Body of pancreas (tissue), 4 donors: Measurements from ENCODE around the gene TTYH2. TPM values are rescaled to one million over a fixed set of nuclear protein-coding genes. Genes with fewer than 3 reads are reported as not detected.

Experiments
- ATAC-seq: fragments of 150-250 bp; one replicate; pipeline ENCODE4 v1.9.1; 2016
- DNase-seq, 4 donors: peaks; one replicate each; pipeline ENCODE4 v3.0.0-alpha.2; 2019
- H3K27ac ChIP-seq, 4 donors: fragments of 200-600 bp; sonication (generic); 1 replicate in 3 of 4; 2 replicates in 1 of 4; pipeline versions ENCODE4 v1.5.1 to v1.6.1; 2016 to 2019; ENCODE audit warnings: mild to moderate bottlenecking in 1 of 4, mixed read lengths in 1 of 4, moderate library complexity in 1 of 4
- H3K27me3 ChIP-seq, 2 donors: fragments of 200-600 bp; sonication (generic); one replicate each; pipeline ENCODE4 v1.6.0; 2016; ENCODE audit warnings: mild to moderate bottlenecking in 1 of 2
- H3K36me3 ChIP-seq, 2 donors: fragments of 200-600 bp; sonication (generic); replicated peaks in 1 of 2; 2 replicates each; pipeline ENCODE4 v1.5.1; 2016; ENCODE audit warnings: low read depth in 2 of 2; ENCODE audit not compliant: insufficient read depth in 1 of 2
- H3K4me1 ChIP-seq: fragments of 200-600 bp; sonication (generic); one replicate; pipeline ENCODE4 v1.6.0; 2016
- H3K4me3 ChIP-seq, 2 donors: fragments of 200-600 bp; sonication (generic); 1 replicate in 1 of 2; 2 replicates in 1 of 2; pipeline ENCODE4 v1.5.1; 2016 to 2019
- H3K9me3 ChIP-seq, 3 donors: fragments of 200-600 bp; sonication (generic); 1 replicate in 2 of 3; 2 replicates in 1 of 3; pipeline ENCODE4 v1.5.1; 2016
- POLR2A ChIP-seq, 3 donors: fragments of 450-650 bp; IDR thresholded peaks; one replicate each; pipeline ENCODE4 v1.6.1; 2016; ENCODE audit warnings: antibody characterized with exemption in 3 of 3, mild to moderate bottlenecking in 2 of 3
- WGBS, 2 donors: methylation state at CpG; one replicate each; pipeline ENCODE4 v1.1.5; 2017; 5-methylcytosine and 5-hydroxymethylcytosine counted together
- intact Hi-C: fragments of 100-400 bp; cut with DNase I; formaldehyde crosslinking; loops from one replicate; pipeline ENCODE4 v1.15.1; 2023
- total RNA-seq, 2 donors: library from RNA; depleted of rRNA; stranded (reverse); fragments of >200 nt; gene quantifications; one replicate each; pipeline ENCODE4 v1.1.0, GENCODE V29; 2016
- TF ChIP-seq, protein P1 (sequence below), 7 experiments: fragments of 450-650 bp in 4 of 7; fragments of 200-600 bp in 3 of 7; sonication (generic) in 3 of 7; IDR thresholded peaks; one replicate each; pipeline ENCODE4 v1.5.1; 2016 to 2019; ENCODE audit warnings: antibody characterized with exemption in 7 of 7

Gene TTYH2
- total RNA-seq, 2 donors from 2014 or later: 8.0 to 14.8 TPM

DNA sequence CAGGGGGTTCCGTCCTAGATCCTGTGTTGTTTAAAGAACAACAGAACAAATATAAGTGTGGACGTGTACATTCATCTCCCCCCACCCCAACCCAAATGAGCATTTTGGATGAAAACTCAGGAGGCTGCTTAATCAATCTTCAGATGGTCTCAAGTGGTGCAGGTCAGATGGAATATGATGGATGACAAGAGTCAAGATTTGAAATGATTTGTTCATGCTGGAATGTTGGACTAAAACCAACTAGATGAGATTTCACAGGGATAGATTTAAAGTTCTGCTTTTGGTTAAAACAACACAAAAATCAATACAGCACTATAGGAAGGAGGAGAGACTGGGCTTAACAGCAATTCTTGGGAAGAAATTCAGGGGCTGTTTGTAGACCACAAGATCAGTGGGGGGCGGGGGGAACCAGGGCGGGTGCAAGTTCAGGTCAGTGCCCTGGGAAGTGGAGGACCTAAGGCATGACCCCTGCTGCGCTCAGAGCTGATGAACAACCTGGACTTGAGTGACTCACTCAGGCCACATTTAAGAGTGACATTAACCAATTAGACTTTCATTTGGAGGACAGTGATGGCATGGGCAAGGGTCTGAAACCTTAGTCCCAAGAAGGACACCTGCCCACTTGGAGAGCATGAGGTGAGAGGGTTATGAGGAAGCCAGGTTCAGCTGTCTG lies 15.1 kb downstream of the TTYH2 start:
- Histone ChIP-seq H3K4me3 (no peak overlapping the region), H3K27me3 (no peaks in the 10 kb centered on the region), H3K9me3 (no peaks in the 10 kb centered on the region), H3K27ac (no peak overlapping the region), H3K4me1 (peaks cover 24% of the 10 kb centered on the region), H3K36me3 (no peaks in the 10 kb centered on the region)
- ATAC-seq (no peak), DNase-seq (no peak)
- WGBS, 2 donors: 76% methylated on average over 5 of the region's 5 CpGs
- TF ChIP-seq POLR2A (IDR thresholded peaks at IDR 0.05): no peak
- intact Hi-C loops: no loop called here

DNA sequence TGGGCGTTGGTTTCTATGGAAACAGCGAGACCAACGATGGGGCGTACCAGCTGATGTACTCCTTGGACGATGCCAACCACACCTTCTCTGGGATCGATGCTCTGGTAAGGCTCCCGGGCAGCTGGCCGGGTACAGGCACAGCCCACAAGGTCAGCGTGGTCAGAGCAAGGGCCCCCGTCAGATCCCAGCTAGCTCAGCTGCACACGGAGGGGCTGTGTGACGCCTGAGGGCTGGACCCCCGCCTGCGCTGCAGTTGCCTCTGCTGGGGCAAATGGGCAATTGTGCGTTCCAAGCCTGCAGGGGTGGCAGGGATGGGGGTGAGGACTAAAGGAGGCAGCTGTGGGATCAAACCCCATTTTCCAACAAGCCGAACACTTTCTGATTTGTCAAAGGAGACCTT lies 17.5 kb downstream of the TTYH2 start:
- DNase-seq: no peak
- no peaks in the 10 kb centered on the region for H3K27me3 ChIP-seq
- peaks cover 34% of the 10 kb centered on the region for H3K4me1 ChIP-seq
- H3K27ac ChIP-seq: peak overlapping the region in 2 of 4 donors; percentile 71 to 84
- TF ChIP-seq, protein P1, sequence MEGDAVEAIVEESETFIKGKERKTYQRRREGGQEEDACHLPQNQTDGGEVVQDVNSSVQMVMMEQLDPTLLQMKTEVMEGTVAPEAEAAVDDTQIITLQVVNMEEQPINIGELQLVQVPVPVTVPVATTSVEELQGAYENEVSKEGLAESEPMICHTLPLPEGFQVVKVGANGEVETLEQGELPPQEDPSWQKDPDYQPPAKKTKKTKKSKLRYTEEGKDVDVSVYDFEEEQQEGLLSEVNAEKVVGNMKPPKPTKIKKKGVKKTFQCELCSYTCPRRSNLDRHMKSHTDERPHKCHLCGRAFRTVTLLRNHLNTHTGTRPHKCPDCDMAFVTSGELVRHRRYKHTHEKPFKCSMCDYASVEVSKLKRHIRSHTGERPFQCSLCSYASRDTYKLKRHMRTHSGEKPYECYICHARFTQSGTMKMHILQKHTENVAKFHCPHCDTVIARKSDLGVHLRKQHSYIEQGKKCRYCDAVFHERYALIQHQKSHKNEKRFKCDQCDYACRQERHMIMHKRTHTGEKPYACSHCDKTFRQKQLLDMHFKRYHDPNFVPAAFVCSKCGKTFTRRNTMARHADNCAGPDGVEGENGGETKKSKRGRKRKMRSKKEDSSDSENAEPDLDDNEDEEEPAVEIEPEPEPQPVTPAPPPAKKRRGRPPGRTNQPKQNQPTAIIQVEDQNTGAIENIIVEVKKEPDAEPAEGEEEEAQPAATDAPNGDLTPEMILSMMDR (IDR thresholded peaks at IDR 0.05): no peak
- TF ChIP-seq POLR2A (IDR thresholded peaks at IDR 0.05): no peak
- no peaks in the 10 kb centered on the region for H3K36me3 ChIP-seq
- intact Hi-C loops: no loop called here
- no peak for ATAC-seq
- H3K9me3 ChIP-seq: no peaks in the 10 kb centered on the region
- H3K4me3 ChIP-seq: no peak overlapping the region
- 88 to 98% methylated on average over 7 to 16 of the region's 16 CpGs for WGBS, 2 donors

DNA sequence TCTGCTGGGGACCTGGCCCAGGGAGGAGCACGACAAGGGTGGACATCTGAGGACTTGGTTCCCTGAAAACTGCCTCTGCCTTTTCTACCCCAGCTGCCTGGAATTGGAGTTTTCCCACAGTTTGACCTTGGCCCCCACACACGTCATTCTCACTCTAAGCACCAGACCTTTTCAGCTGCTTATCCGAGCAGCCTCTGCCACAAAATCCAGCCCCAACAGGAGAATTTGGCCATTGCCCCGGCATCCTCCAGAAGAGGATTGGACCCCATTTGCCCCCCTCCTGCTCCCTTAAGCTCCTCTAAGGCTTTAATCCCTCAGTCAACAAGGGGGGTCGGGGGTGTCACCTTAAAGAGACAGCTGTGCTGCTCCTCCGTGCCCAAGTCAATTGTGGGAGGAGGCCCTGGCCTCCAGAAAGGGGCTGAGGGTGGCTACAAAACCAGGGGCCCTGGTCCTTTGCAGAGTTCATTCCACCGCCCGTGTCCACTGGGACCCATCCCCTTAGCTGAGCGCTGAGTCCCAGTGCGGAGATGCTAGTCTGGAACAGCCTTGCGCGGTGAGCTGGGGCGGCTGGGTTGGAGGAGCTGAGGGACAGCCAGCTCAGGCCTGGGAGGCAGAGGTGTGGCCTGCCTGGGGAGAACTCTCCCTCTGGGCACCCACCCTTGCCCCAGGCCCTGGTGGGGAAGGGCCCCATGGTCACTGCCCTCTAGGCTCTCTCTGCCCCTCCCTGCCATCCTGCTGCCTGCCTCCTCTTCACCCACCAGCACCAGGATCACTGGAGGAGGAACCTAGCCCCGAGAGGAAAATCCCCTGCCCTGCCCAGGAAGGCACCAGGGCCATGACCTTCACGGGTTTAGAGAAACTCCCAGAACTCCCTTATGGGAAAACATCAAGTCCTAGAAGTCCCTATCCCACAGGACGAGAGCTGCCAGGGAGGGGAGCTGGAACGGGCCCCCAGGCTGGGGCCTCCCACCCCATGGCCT lies 18.8 kb downstream of the TTYH2 start:
- H3K4me3 ChIP-seq: no peak overlapping the region
- peak; percentile 87 for ATAC-seq
- H3K27me3 ChIP-seq: no peaks in the 10 kb centered on the region
- H3K4me1 ChIP-seq: peaks cover 34% of the 10 kb centered on the region
- no peak for TF ChIP-seq POLR2A (IDR thresholded peaks at IDR 0.05)
- TF ChIP-seq, protein P1 (IDR thresholded peaks at IDR 0.05): no peak
- 59 to 70% methylated on average over 5 to 17 of the region's 17 CpGs for WGBS, 2 donors
- intact Hi-C loops: no loop called here
- peak; percentile 77 to 83 (median 80) for DNase-seq
- H3K36me3 ChIP-seq: no peaks in the 10 kb centered on the region
- H3K27ac ChIP-seq: peak overlapping the region; percentile 64 to 84 (median 73)
- H3K9me3 ChIP-seq: no peaks in the 10 kb centered on the region

DNA sequence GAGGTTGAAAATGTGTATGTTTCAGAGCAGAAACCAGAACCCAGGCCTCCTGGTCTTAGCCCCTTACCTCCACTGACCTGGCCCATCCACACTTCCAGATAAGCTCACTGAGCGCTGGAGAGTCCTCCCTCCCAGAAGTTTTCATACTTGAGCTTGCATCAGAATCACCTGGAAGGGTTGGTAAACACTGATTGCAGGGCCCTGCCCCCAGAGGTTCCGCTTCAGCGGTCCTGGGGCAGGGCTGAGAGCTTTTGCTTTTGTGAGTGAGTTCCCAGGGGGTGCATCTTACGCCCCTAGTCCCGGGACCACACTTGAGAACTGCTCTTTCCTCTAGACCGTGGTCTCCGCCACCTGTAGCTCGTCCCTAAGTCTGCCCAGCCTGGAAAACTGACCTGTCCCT lies 20.6 kb downstream of the TTYH2 start:
- no peak for TF ChIP-seq POLR2A (IDR thresholded peaks at IDR 0.05)
- TF ChIP-seq, protein P1 (IDR thresholded peaks at IDR 0.05): no peak
- H3K4me3 ChIP-seq: no peak overlapping the region
- peaks cover 34% of the 10 kb centered on the region for H3K4me1 ChIP-seq
- WGBS, 2 donors: 68 to 79% methylated on average over 7 to 8 of the region's 8 CpGs
- intact Hi-C loops: no loop called here
- ATAC-seq (no peak), DNase-seq (peak in 2 of 4 donors; percentile 34 to 39)
- H3K36me3 ChIP-seq: no peaks in the 10 kb centered on the region
- H3K27ac ChIP-seq: no peak overlapping the region
- H3K27me3 ChIP-seq: no peaks in the 10 kb centered on the region
- H3K9me3 ChIP-seq: no peaks in the 10 kb centered on the region

DNA sequence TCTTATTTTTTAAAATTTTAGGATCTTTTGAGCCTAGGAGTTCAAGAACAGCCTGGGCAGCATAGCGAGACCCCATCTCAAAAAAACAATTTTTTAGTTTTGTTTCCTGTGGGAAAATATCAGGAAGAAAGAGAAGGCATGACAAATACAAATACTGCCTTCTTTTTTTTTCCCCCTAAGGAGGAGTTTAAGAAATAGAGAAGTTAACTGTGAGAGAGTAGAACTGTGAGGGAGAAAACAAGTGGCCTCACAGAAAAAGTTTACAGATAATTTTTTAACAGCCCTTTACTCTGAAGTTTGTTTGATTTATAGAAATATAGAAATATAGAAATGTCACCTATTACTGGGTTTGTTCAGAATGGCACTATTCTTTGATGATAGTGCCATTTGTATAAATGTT lies 21.1 kb downstream of the TTYH2 start:
- ATAC-seq: no peak
- no peak for DNase-seq
- Histone ChIP-seq H3K9me3 (no peaks in the 10 kb centered on the region), H3K27ac (peak overlapping the region in 1 of 4 donors; percentile 54), H3K4me3 (no peak overlapping the region), H3K4me1 (peaks cover 34% of the 10 kb centered on the region), H3K36me3 (no peaks in the 10 kb centered on the region), H3K27me3 (no peaks in the 10 kb centered on the region)
- WGBS, 2 donors: 72 to 93% methylated on average over 1 of the region's 1 CpG
- TF ChIP-seq, protein P1 (IDR thresholded peaks at IDR 0.05): no peak
- TF ChIP-seq POLR2A (IDR thresholded peaks at IDR 0.05): no peak
- intact Hi-C loops: no loop called here
